Endothelial cell of umbilical vein (primary cell): ENCODE results near the gene FAM185A.

ENCODE experiments used
- FOS ChIP-seq: IDR thresholded peaks from 2 replicates; pipeline ENCODE4 v1.6.1; 2011; ENCODE audit warnings: mild to moderate bottlenecking, low read length, moderate library complexity, borderline replicate concordance; ENCODE audit not compliant: insufficient read depth
- GATA2 ChIP-seq: IDR thresholded peaks from 2 replicates; pipeline ENCODE4 v1.7.0; 2011; ENCODE audit warnings: low read depth, mild to moderate bottlenecking, moderate library complexity, mixed read lengths, low read length; ENCODE audit not compliant: insufficient read length, insufficient read depth
- MYC ChIP-seq: IDR thresholded peaks from one replicate; pipeline ENCODE4 v1.6.1; 2011; ENCODE audit warnings: mild to moderate bottlenecking, low read depth, low read length
- POLR2A ChIP-seq: IDR thresholded peaks from 2 replicates; pipeline ENCODE4 v1.6.1; 2012; ENCODE audit warnings: low read depth, mild to moderate bottlenecking, control low read depth, low read length
- POLR2AphosphoS5 ChIP-seq: IDR thresholded peaks from 2 replicates; pipeline ENCODE4 v1.6.1; 2012; ENCODE audit warnings: low read depth, mild to moderate bottlenecking, control low read depth, low read length, moderate library complexity; ENCODE audit not compliant: insufficient read depth
- TF ChIP-seq, protein P1 (sequence below), 2 donors: IDR thresholded peaks; 1 replicate in 1 of 2; 2 replicates in 1 of 2; pipeline ENCODE4 v1.5.1; 2011; ENCODE audit warnings: low read length in 2 of 2, mild to moderate bottlenecking in 2 of 2, moderate library complexity in 2 of 2, control low read depth in 1 of 2, inconsistent platforms in 1 of 2, low read depth in 1 of 2; ENCODE audit not compliant: insufficient read depth in 1 of 2; ENCODE audit errors: extremely low read depth in 1 of 2

GRCh38 chr7:102849538-102849937, 100.7 kb downstream of the FAM185A start:
- TF ChIP-seq, protein P1, sequence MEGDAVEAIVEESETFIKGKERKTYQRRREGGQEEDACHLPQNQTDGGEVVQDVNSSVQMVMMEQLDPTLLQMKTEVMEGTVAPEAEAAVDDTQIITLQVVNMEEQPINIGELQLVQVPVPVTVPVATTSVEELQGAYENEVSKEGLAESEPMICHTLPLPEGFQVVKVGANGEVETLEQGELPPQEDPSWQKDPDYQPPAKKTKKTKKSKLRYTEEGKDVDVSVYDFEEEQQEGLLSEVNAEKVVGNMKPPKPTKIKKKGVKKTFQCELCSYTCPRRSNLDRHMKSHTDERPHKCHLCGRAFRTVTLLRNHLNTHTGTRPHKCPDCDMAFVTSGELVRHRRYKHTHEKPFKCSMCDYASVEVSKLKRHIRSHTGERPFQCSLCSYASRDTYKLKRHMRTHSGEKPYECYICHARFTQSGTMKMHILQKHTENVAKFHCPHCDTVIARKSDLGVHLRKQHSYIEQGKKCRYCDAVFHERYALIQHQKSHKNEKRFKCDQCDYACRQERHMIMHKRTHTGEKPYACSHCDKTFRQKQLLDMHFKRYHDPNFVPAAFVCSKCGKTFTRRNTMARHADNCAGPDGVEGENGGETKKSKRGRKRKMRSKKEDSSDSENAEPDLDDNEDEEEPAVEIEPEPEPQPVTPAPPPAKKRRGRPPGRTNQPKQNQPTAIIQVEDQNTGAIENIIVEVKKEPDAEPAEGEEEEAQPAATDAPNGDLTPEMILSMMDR (IDR thresholded peaks at IDR 0.05; ENCODE audit: extremely low read depth in 1 of 2, insufficient read depth in 1 of 2, low read depth in 1 of 2, low read length in 2 of 2), result no peak
- no peak for TF ChIP-seq POLR2AphosphoS5
- TF ChIP-seq POLR2A, result no peak
- no peak for TF ChIP-seq MYC
- no peak for TF ChIP-seq GATA2
- no peak for TF ChIP-seq FOS
